Heart right ventricle (tissue), 16 donors: ENCODE measurements around the gene MIF. TPM values are rescaled to one million over a fixed set of nuclear protein-coding genes. Genes with fewer than 3 reads are reported as not detected.

Experiments used
- ATAC-seq, 8 donors: fragments of 200-7000 bp; cut with Tn5 transposase; one replicate each; pipeline ENCODE4 v1.9.1; 2020; ENCODE audit warnings: mild to moderate bottlenecking in 8 of 8, moderate library complexity in 8 of 8, moderate number of reproducible peaks in 1 of 8
- DNase-seq, 2 donors: peaks; one replicate each; pipeline ENCODE4 v3.0.0-alpha.2; 2020
- H3K27ac ChIP-seq, 10 donors: fragments of 200-600 bp; sonication (generic) in 2 of 10; one replicate each; pipeline versions ENCODE4 v1.5.0 to v1.8.0; 2020 to 2022; ENCODE audit warnings: mild to moderate bottlenecking in 3 of 10
- H3K27me3 ChIP-seq, 7 donors: fragments of 200-600 bp; one replicate each; pipeline ENCODE4 v1.8.0; 2021 to 2022; ENCODE audit warnings: mild to moderate bottlenecking in 2 of 7
- H3K36me3 ChIP-seq, 9 donors: fragments of 200-600 bp; sonication (generic) in 1 of 9; one replicate each; pipeline versions ENCODE4 v1.5.0 to v1.8.0; 2020 to 2022; ENCODE audit warnings: mild to moderate bottlenecking in 2 of 9
- H3K4me1 ChIP-seq, 9 donors: fragments of 200-600 bp; sonication (generic) in 1 of 9; one replicate each; pipeline versions ENCODE4 v1.5.0 to v1.8.0; 2020 to 2022; ENCODE audit warnings: mild to moderate bottlenecking in 4 of 9
- H3K4me3 ChIP-seq, 10 donors: fragments of 200-600 bp; sonication (generic) in 2 of 10; one replicate each; pipeline versions ENCODE4 v1.5.0 to v1.8.0; 2020 to 2022; ENCODE audit warnings: mild to moderate bottlenecking in 7 of 10, moderate library complexity in 2 of 10
- H3K9me3 ChIP-seq, 11 donors: fragments of 200-600 bp in 10 of 11; sonication (generic) in 2 of 11; one replicate each; pipeline versions ENCODE4 v1.5.0 to v1.8.0; 2013 to 2022; ENCODE audit warnings: mild to moderate bottlenecking in 2 of 11, control low read depth in 1 of 11, moderate library complexity in 1 of 11
- CTCF ChIP-seq, 9 donors: fragments of 200-600 bp; sonication (generic) in 2 of 9; IDR thresholded peaks; one replicate each; pipeline versions ENCODE4 v1.5.0 to v1.8.0; 2021 to 2022; ENCODE audit warnings: antibody characterized with exemption in 9 of 9, mild to moderate bottlenecking in 5 of 9, moderate library complexity in 1 of 9
- WGBS, 2 donors: extraction: QIAGEN DNeasy Blood & Tissue Kit; methylation state at CpG; one replicate each; pipeline ENCODE4 v1.1.7; 2013; ENCODE audit warnings: inconsistent platforms in 1 of 2; 5-methylcytosine and 5-hydroxymethylcytosine counted together
- intact Hi-C, 10 donors: fragments of 100-400 bp; cut with DNase I; formaldehyde crosslinking; loops; one replicate each; pipeline versions ENCODE4 v1.11.1 to v1.14.2; 2022
- polyA plus RNA-seq, 2 donors: library from polyadenylated mRNA; stranded (reverse); fragments of 200-250 nt; gene quantifications; one replicate each; pipeline ENCODE4 v1.2.3, GENCODE V29; 2013
- total RNA-seq, 10 donors: library from RNA; stranded (reverse); fragmentation: NEBNext Ultra II Directional in 3 of 10; extraction: Animal tissue kit (Norgen Biotek cat#: 25700) in 3 of 10; gene quantifications; one replicate each; pipeline versions ENCODE4 v1.2.1 to v1.2.4, GENCODE V29; 2021 to 2023
- donor health status: Arrhythmogenic right ventricular cardiomyopathy.
- donor health status: ischemic (EF 13 %, LVEDD 7.1; RV severe dilation, severe dysfunction).
- donor health status: healthy with polysubstance abuse.
- donor health status: DM: no; HTN: yes; CAD: no.
- donor health status: DM: no; HTN: no; CAD: no.
- donor health status: ischemic (EF 25% LVEDD 6.9; RV normal size, moderate dysfunction).
- donor health status: ischemic (EF 25% LVEDD 5.7; RV mildly dilated, moderate dysfunction).
- donor health status: healthy.
- donor health status: DM: yes; HTN: yes; CAD: no.
- donor health status: Ischemic cardiomyopathy.
- donor health status: ischemic (EF 35%, LVEDD 5.7; RV mildly dilated, moderate dysfunction).
- donor health status: nonischemic (EF 11% LVEDD 7.7; RV severe dilation, severe dysfunction).
- donor health status: DM: yes; HTN: yes; CAD: no.
- donor health status: PGD.
- donor health status: ischemic (EF 29% LVEDD 5.4; RV normal size, mild dysfunction).
- donor health status: nonischemic (EF 23%, LVEDD 6.1; RV moderate dilation, normal function).

The MIF gene
- total and polyA plus RNA-seq, 12 donors, result 135 to 634 (median 228) TPM

DNA sequence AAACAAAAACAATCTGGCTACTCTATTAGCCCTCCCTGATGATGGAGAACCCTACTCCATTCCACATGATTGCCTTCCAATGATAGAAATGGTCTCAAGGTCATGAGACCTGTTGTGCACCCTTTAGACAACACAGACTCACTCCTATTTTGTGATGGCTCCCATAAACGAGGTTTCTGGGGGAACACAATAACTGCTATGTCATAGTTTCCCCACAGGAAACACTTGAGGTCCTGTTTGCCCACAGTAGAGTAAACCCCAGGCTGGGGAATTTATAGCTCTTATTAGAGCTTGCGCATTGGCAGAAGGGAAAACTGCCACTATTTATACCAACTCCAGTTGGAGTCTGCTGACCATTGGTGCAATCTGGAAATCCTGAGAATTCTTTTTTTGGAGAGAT is 28.7 kb downstream of the MIF start:
- ATAC-seq (no peak), DNase-seq (no peak)
- 59 to 68% methylated on average over 2 of the region's 2 CpGs for WGBS, 2 donors
- Histone ChIP-seq H3K27ac (no peak overlapping the region), H3K4me1 (no peaks in the 10 kb centered on the region), H3K9me3 (peaks cover 0 to 22% (median 0%) of the 10 kb centered on the region in 11 donors), H3K27me3 (no peaks in the 10 kb centered on the region), H3K36me3 (peaks cover 0 to 73% (median 0%) of the 10 kb centered on the region in 9 donors), H3K4me3 (no peak overlapping the region)
- intact Hi-C loops, result loop anchor here in 1 of 10 donors (10.0 kb wide), 1 partner anchor 52 kb away; the partner anchor contains the start of gene DDT
- no peak for TF ChIP-seq CTCF (IDR thresholded peaks at IDR 0.05)

DNA sequence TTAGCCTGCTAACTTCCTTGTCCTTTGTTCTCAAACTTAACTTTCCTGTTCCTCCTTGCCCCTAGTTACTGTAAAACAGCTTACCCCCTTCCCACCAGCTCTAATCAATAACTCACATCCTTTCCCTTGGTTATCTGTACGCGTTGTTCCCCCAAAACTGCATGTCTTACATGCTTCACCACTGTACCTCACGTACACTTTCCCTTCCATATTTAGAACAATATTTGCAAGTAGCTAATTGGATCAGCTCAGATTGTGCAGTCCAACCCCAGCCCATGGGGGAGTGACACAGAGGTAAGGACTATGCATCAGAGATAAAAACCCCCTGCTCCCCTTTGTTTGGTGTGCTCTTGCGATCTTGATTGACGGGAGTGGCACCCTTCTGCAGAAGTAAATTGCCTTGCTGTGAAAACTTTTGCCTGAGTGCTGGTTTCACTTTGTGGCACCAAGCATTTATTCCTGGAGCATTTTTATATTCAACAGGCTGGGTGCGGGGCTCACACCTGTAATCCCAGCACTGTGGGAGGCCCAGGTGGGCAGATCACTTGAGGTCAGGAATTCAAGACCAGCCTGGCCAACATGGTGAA is 30.9 kb downstream of the MIF start:
- WGBS, 2 donors, result 85 to 91% methylated on average over 6 of the region's 6 CpGs
- peaks cover 0 to 23% (median 0%) of the 10 kb centered on the region in 11 donors for H3K9me3 ChIP-seq
- DNase-seq (no peak), ATAC-seq (no peak)
- intact Hi-C loops, result loop anchor here in 4 of 10 donors (5.0 to 10.0 kb wide), 2 partner anchors 47 to 50 kb away; partner anchors contain the start of gene DDT (in 4 of the 4)
- H3K4me3 ChIP-seq, result no peak overlapping the region
- H3K36me3 ChIP-seq, result peaks cover 0 to 79% (median 0%) of the 10 kb centered on the region in 9 donors
- H3K27me3 ChIP-seq, result no peaks in the 10 kb centered on the region
- no peaks in the 10 kb centered on the region for H3K4me1 ChIP-seq
- H3K27ac ChIP-seq, result no peak overlapping the region
- TF ChIP-seq CTCF (IDR thresholded peaks at IDR 0.05), result no peak

DNA sequence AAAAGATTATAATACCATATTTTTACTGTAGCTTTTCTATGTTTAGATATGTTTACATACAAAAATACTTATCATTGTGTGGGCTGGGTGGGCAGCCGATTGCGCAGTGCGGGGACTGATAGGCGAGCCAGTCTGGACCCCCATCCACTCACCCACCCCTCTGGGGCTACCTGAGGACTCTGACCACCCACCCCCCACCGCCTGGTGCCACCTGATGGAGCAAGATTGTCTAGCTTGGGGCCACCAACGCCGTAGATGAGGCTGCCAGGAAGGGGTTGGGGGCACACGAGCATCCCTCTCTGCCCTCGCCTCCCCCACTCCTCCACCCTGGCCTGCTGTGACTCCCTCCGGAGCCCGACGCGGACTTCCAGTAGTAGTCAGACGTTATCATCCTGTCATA is 32.4 kb downstream of the MIF start:
- WGBS, 2 donors, result 75 to 83% methylated on average over 14 of the region's 14 CpGs
- Histone ChIP-seq H3K36me3 (peaks cover 0 to 83% (median 0%) of the 10 kb centered on the region in 9 donors), H3K9me3 (peaks cover 0 to 31% (median 0%) of the 10 kb centered on the region in 11 donors), H3K4me3 (no peak overlapping the region), H3K27ac (no peak overlapping the region), H3K4me1 (no peaks in the 10 kb centered on the region), H3K27me3 (no peaks in the 10 kb centered on the region)
- DNase-seq (no peak), ATAC-seq (peak in 1 of 8 donors; percentile 17)
- intact Hi-C loops, result loop anchor here in 4 of 10 donors (5.0 to 10.0 kb wide), 2 partner anchors 46 to 48 kb away; partner anchors contain the start of gene DDT (in 4 of the 4)
- TF ChIP-seq CTCF (IDR thresholded peaks at IDR 0.05), result no peak

- H3K4me1 ChIP-seq, result peaks cover 0 to 4% (median 0%) of the 10 kb centered on the region in 9 donors
- no peak overlapping the region for H3K4me3 ChIP-seq
- TF ChIP-seq CTCF (IDR thresholded peaks at IDR 0.05), result no peak
- ATAC-seq (peak in 3 of 8 donors; percentile 24 to 93 (median 61)), DNase-seq (no peak)
- no peaks in the 10 kb centered on the region for H3K36me3 ChIP-seq
- intact Hi-C loops, result loop anchor here in 5 of 10 donors (5.0 to 10.0 kb wide), 3 partner anchors 64 to 69 kb away; partner anchors contain the start of gene GSTT4 (in 3 of the 5)
- WGBS, 2 donors, result 59 to 63% methylated on average over 5 of the region's 5 CpGs
- peak overlapping the region in 3 of 10 donors; percentile 15 to 58 (median 23) for H3K27ac ChIP-seq
- H3K9me3 ChIP-seq, result no peaks in the 10 kb centered on the region
- no peaks in the 10 kb centered on the region for H3K27me3 ChIP-seq
These were observed 44.3 kb downstream of the MIF start for GRCh38 chr22:23938328-23939016.
